ENCODE data around the gene SERPINA1. TPM values are rescaled to one million over a fixed set of nuclear protein-coding genes. Genes with fewer than 3 reads are reported as not detected.

Gene SERPINA1
- total RNA-seq, 1 donor from 2014 or later = 6.1 TPM

DNA sequence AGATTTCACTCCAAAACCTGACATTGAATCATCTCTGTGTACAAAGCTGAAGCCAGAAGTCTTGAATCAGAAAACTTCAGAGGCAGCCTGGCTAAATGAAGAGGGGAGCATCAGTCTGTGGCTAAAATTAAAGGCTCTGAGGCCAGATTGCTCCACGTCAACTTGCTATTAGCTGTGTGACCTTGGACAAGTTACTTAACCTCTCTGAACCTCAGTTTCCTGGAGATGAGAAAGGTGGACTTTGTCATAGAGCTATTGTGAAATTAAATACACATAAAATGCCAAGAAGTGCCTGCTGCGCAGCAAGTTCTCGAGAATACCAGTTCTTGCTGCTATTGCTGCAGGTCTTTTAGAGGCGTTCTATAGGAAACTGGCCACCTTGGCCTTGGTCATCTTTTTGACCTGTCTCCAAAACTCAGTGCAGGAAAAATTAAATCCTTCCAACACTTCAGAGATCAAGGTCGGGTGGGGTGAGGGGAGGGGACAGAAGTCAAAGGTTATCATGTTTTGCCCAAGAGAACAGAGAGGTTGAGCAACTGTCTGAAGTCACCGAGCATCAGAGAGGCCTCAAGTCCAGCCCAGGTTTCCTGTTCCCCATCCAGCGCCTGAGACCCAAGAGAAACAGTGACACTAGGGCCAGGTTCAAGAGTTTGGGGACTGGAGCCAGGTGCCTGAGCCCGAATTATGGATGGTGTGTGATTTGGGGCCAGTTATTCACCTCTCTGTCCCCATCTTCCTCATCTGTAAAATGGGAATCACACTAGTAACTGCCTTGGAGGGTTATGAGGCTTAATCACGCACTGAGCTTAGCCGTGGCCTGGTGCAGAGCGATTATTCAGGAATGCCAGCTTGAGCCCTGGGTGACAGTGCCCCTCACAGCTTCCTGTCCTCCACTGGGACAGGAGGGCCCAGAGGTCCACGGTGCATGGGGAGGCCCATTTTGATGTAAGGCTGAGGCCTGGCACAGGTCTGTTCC lies 1.1 kb downstream of the SERPINA1 start:
- Histone ChIP-seq H3K36me3 (no peaks in the 10 kb centered on the region), H3K4me3 (no peak overlapping the region)

DNA sequence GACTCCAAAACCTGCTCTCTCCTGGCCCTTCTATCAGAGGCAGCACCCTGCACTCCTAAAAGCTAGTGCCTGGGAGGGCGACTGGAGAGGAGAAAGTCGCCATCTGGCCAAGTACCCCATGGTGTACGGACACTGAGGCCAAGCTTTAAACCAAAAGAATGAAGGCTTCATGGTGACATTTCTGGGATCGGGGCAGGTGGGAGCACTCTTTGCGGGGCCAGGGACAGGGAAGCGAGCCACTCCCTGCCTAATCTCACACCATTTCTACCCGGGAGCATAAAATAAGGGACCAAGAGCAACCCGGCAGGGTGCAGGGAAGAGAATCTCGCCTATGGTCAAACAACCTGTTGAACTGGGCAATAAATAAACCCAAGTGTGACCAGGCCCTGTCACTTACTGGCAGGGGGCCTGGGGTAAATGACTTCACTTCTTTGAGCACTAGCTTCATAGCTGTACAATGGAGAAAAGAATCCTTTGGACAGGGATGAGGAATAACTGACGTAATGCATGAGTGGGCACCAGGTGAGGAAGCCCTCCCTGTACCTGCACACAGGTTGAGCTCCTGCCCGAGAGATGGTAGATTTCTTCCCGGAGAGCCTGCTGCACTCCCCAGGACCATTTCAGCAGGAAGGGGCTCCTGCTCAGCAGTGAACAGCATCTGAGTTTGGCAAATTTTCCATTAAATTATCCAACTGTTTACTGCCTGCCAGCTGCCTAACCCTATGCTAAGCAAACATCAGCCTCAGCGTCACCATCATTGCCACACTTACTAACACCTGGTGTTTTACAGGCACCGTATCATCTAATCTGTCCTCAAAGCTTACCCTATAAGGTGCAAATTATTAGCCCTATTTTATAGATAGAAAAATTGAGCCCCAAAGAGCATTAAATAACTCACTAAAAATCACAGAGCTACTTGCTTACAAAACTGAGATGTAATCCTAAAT lies 2.0 kb downstream of the SERPINA1 start:
- no peaks in the 10 kb centered on the region for H3K4me1 ChIP-seq
- TF ChIP-seq, protein P1, sequence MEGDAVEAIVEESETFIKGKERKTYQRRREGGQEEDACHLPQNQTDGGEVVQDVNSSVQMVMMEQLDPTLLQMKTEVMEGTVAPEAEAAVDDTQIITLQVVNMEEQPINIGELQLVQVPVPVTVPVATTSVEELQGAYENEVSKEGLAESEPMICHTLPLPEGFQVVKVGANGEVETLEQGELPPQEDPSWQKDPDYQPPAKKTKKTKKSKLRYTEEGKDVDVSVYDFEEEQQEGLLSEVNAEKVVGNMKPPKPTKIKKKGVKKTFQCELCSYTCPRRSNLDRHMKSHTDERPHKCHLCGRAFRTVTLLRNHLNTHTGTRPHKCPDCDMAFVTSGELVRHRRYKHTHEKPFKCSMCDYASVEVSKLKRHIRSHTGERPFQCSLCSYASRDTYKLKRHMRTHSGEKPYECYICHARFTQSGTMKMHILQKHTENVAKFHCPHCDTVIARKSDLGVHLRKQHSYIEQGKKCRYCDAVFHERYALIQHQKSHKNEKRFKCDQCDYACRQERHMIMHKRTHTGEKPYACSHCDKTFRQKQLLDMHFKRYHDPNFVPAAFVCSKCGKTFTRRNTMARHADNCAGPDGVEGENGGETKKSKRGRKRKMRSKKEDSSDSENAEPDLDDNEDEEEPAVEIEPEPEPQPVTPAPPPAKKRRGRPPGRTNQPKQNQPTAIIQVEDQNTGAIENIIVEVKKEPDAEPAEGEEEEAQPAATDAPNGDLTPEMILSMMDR (IDR thresholded peaks at IDR 0.05) = no peak
- TF ChIP-seq POLR2A (IDR thresholded peaks at IDR 0.05) = no peak
- no peak for TF ChIP-seq POLR2AphosphoS5 (IDR thresholded peaks at IDR 0.05; ENCODE audit: insufficient read depth in 1 of 2, low read depth in 1 of 2)

More for the DNA sequence above, 1.1 kb downstream of the SERPINA1 start:
- no peak for DNase-seq (ENCODE audit: extremely low spot score in 2 of 2)
- TF ChIP-seq, protein P1 (IDR thresholded peaks at IDR 0.05) = no peak
- TF ChIP-seq POLR2AphosphoS5 (IDR thresholded peaks at IDR 0.05; ENCODE audit: insufficient read depth in 1 of 2, low read depth in 1 of 2) (no peak), POLR2A (IDR thresholded peaks at IDR 0.05) (no peak)
- Histone ChIP-seq H3K4me1 (no peaks in the 10 kb centered on the region), H3K27me3 (no peaks in the 10 kb centered on the region), H3K9me3 (no peaks in the 10 kb centered on the region), H3K27ac (no peak overlapping the region)
- intact Hi-C loops (cut with DNase I) = no loop called here

DNA sequence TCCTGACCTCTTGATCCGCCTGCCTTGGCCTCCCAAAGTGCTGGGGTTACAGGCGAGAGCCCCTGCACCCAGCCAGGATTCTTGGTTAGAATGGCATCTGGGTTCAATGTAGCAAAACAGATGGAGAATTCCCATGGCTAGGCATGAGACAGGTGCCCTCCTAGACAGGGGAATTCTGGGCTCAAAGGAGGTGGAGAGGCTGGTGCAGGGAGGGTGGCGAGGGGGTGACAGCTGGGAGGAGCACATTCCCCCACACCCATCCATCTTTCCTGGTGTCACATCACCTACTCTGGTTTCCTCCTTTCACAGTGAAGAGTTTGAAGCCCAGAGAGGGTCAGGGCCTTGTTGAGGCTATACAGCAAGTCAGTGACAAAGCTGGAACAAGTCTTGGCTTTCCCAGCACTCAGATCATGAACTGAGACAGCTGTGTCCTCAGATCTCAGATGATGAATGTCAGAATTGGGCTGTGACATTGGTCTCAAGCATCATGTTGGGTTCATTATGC lies 2.8 kb downstream of the SERPINA1 start:
- H3K4me1 ChIP-seq = no peaks in the 10 kb centered on the region
- intact Hi-C loops (cut with DNase I) = no loop called here
- TF ChIP-seq POLR2A (IDR thresholded peaks at IDR 0.05) (no peak), POLR2AphosphoS5 (IDR thresholded peaks at IDR 0.05; ENCODE audit: insufficient read depth in 1 of 2, low read depth in 1 of 2) (no peak)
- TF ChIP-seq, protein P1 (IDR thresholded peaks at IDR 0.05) = no peak
- H3K27me3 ChIP-seq = no peaks in the 10 kb centered on the region
- H3K27ac ChIP-seq = peak overlapping the region; percentile 45
- no peak for DNase-seq (ENCODE audit: extremely low spot score in 2 of 2)
- no peak overlapping the region for H3K4me3 ChIP-seq
- no peaks in the 10 kb centered on the region for H3K9me3 ChIP-seq
- H3K36me3 ChIP-seq = no peaks in the 10 kb centered on the region

More for the DNA sequence above, 2.0 kb downstream of the SERPINA1 start:
- H3K4me3 ChIP-seq = no peak overlapping the region
- no peaks in the 10 kb centered on the region for H3K27me3 ChIP-seq
- intact Hi-C loops (cut with DNase I) = no loop called here
- no peaks in the 10 kb centered on the region for H3K9me3 ChIP-seq
- no peaks in the 10 kb centered on the region for H3K36me3 ChIP-seq
- no peak for DNase-seq (ENCODE audit: extremely low spot score in 2 of 2)
- no peak overlapping the region for H3K27ac ChIP-seq

DNA sequence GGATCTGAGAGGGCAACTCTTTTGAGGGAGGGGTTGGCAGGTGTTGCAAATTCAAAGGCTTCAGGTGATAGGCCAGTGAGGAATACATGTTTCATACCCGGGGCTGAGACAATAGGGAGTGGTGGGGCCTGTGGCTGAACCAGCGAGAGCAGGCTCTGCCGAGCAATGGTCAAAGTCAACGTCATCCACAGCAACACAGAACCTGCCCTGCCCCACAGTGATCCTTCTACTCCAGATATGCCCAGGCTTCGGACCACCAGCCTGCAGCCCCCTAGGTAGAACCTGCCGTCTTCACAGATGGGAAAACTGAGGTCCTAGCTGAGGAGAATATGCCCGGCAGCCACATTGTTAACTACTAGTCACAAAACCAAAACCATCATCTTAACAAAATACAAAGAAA lies 4.1 kb downstream of the SERPINA1 start:
- intact Hi-C loops (cut with DNase I) = no loop called here
- Histone ChIP-seq H3K4me1 (no peaks in the 10 kb centered on the region), H3K36me3 (no peaks in the 10 kb centered on the region), H3K27me3 (no peaks in the 10 kb centered on the region), H3K27ac (peak overlapping the region; percentile 45), H3K9me3 (no peaks in the 10 kb centered on the region), H3K4me3 (no peak overlapping the region)
- DNase-seq (ENCODE audit: extremely low spot score in 2 of 2) = no peak
- TF ChIP-seq, protein P1 (IDR thresholded peaks at IDR 0.05) = no peak
- no peak for TF ChIP-seq POLR2A (IDR thresholded peaks at IDR 0.05)

Data from vagina (tissue), 2 donors.